Measurements from ENCODE around the gene JARID2.

DNA sequence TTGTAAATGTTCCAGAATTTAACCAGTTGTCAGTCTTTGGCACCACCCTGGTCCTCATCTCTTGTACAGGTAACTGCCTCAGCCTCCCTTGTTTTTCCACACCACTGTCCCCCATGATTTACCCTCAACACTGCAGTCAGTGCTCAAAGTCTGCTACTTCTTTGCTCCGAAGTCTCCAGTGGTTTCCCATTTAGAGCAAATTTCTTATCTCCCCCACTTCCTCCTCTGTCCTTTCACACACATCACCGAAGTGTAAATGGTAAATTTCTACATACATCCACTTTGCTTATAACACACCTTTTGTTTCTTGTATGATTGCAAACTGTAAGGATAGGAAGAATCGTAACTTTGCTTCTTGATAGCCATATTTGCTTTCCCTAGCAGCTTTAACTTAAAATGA, 115.3 kb downstream of the JARID2 start:
- TF ChIP-seq NCOA2 (IDR thresholded peaks at IDR 0.05; ENCODE audit: partially characterized antibody in 2 of 2): no peak
- TF ChIP-seq YBX1 (IDR thresholded peaks at IDR 0.05): no peak
- no peak for TF ChIP-seq ZNF780A (CRISPR knock-in tag; IDR thresholded peaks at IDR 0.05)
- TF ChIP-seq, protein P1, sequence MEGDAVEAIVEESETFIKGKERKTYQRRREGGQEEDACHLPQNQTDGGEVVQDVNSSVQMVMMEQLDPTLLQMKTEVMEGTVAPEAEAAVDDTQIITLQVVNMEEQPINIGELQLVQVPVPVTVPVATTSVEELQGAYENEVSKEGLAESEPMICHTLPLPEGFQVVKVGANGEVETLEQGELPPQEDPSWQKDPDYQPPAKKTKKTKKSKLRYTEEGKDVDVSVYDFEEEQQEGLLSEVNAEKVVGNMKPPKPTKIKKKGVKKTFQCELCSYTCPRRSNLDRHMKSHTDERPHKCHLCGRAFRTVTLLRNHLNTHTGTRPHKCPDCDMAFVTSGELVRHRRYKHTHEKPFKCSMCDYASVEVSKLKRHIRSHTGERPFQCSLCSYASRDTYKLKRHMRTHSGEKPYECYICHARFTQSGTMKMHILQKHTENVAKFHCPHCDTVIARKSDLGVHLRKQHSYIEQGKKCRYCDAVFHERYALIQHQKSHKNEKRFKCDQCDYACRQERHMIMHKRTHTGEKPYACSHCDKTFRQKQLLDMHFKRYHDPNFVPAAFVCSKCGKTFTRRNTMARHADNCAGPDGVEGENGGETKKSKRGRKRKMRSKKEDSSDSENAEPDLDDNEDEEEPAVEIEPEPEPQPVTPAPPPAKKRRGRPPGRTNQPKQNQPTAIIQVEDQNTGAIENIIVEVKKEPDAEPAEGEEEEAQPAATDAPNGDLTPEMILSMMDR (IDR thresholded peaks at IDR 0.05 in 2 of 3, conservative IDR thresholded peaks at IDR 0.05 in 1 of 3; ENCODE audit: insufficient read depth in 2 of 3, low read depth in 1 of 3, low read length in 3 of 3): no peak
- TF ChIP-seq, protein P2, sequence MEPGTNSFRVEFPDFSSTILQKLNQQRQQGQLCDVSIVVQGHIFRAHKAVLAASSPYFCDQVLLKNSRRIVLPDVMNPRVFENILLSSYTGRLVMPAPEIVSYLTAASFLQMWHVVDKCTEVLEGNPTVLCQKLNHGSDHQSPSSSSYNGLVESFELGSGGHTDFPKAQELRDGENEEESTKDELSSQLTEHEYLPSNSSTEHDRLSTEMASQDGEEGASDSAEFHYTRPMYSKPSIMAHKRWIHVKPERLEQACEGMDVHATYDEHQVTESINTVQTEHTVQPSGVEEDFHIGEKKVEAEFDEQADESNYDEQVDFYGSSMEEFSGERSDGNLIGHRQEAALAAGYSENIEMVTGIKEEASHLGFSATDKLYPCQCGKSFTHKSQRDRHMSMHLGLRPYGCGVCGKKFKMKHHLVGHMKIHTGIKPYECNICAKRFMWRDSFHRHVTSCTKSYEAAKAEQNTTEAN (CRISPR knock-in tag; IDR thresholded peaks at IDR 0.05): no peak
- TF ChIP-seq XRCC5 (IDR thresholded peaks at IDR 0.05; ENCODE audit: low read depth, low read length): no peak
- TF ChIP-seq HDGF (IDR thresholded peaks at IDR 0.05): no peak
- TF ChIP-seq, protein P3, sequence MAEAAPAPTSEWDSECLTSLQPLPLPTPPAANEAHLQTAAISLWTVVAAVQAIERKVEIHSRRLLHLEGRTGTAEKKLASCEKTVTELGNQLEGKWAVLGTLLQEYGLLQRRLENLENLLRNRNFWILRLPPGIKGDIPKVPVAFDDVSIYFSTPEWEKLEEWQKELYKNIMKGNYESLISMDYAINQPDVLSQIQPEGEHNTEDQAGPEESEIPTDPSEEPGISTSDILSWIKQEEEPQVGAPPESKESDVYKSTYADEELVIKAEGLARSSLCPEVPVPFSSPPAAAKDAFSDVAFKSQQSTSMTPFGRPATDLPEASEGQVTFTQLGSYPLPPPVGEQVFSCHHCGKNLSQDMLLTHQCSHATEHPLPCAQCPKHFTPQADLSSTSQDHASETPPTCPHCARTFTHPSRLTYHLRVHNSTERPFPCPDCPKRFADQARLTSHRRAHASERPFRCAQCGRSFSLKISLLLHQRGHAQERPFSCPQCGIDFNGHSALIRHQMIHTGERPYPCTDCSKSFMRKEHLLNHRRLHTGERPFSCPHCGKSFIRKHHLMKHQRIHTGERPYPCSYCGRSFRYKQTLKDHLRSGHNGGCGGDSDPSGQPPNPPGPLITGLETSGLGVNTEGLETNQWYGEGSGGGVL (CRISPR knock-in tag; IDR thresholded peaks at IDR 0.05): no peak
- TF ChIP-seq EZH2 (IDR thresholded peaks at IDR 0.05; ENCODE audit: borderline replicate concordance, low read depth, low read length): no peak
- no peak for TF ChIP-seq HDAC2 (IDR thresholded peaks at IDR 0.05)
- TF ChIP-seq, protein P4, sequence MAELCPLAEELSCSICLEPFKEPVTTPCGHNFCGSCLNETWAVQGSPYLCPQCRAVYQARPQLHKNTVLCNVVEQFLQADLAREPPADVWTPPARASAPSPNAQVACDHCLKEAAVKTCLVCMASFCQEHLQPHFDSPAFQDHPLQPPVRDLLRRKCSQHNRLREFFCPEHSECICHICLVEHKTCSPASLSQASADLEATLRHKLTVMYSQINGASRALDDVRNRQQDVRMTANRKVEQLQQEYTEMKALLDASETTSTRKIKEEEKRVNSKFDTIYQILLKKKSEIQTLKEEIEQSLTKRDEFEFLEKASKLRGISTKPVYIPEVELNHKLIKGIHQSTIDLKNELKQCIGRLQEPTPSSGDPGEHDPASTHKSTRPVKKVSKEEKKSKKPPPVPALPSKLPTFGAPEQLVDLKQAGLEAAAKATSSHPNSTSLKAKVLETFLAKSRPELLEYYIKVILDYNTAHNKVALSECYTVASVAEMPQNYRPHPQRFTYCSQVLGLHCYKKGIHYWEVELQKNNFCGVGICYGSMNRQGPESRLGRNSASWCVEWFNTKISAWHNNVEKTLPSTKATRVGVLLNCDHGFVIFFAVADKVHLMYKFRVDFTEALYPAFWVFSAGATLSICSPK (IDR thresholded peaks at IDR 0.05; ENCODE audit: borderline replicate concordance): no peak
- TF ChIP-seq MAZ (CRISPR knock-in tag; conservative IDR thresholded peaks at IDR 0.05 in 1 of 2, IDR thresholded peaks at IDR 0.05 in 1 of 2): no peak
- no peak for TF ChIP-seq FOSL1 (tag; conservative IDR thresholded peaks at IDR 0.05)

Measured in K562 (cell line).